HG02970 (cell line): ENCODE results near the gene BIRC5.

Source experiments
- ATAC-seq: cut with Tn5 transposase; IDR thresholded peaks from one replicate; pipeline ENCODE4 v1.9.1; 2021; ENCODE audit warnings: mild to moderate bottlenecking, moderate library complexity, moderate number of reproducible peaks; ENCODE audit not compliant: unreplicated experiment, low FRiP score

Gene BIRC5

DNA sequence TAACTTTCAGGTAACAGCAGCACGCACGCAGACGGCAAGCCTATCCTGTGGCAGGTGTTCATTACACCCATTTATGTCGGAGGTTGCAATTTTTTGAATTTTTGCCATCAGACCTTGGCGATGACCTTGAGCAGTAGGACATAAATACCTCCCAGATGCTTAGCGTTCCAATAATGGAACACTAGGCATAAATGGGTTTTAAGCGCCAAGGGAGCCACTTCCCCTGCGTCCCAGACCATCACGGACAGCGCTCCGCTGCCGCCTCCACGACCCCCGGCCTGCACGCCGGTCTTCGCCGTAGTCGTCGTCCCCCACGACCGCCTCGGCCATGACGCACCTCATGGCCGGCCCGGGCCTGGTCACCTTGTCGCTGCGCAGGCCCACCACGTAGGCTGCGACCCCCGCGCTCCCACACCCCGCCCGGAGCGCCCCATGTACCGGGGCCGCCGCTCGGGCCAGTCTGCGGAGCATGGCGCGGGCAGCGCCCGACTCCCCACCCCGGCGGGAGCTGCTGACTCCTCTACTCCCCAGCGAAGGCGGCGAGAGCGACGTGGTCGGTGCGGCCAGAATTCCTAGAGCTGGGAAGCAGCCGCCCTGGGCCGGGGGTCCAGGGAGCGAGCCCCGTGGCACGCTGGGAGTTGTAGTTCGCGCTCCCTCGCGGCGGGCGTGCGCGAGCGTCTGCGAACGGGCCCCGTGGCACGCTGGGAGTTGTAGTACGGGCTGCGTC is 40.1 kb downstream of the BIRC5 start:
- peak; percentile 41 for ATAC-seq

DNA sequence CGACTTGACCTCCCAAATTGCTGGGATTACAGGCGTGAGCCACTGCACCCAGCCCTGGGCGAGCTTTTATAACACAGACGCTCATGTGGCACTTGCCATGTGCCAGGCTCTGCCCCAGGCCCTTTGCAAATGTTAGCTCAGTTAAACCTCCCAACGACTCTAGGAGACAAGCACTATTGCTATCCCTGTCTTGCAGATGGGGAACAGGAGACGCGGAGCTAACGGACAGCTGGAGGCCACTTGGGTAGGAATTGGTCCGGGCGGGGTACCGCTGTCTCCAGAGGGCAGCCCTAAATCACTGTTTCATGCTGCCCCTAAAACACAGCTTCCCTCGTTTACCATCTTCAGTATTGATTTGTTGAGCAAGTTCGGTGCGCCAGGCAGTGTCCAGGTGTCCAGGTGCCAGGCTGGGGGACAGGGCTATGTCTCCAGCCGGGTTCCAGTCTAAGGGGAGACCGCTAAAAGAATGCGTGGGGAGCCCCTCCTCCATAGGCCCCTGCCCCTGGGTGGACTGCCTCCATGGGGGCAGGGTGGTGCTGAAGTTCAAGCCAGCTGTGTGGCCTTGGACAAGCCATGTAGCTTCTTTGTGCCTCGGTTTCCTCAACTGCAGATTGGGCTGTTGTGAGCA is 41.1 kb downstream of the BIRC5 start:
- no peak for ATAC-seq

DNA sequence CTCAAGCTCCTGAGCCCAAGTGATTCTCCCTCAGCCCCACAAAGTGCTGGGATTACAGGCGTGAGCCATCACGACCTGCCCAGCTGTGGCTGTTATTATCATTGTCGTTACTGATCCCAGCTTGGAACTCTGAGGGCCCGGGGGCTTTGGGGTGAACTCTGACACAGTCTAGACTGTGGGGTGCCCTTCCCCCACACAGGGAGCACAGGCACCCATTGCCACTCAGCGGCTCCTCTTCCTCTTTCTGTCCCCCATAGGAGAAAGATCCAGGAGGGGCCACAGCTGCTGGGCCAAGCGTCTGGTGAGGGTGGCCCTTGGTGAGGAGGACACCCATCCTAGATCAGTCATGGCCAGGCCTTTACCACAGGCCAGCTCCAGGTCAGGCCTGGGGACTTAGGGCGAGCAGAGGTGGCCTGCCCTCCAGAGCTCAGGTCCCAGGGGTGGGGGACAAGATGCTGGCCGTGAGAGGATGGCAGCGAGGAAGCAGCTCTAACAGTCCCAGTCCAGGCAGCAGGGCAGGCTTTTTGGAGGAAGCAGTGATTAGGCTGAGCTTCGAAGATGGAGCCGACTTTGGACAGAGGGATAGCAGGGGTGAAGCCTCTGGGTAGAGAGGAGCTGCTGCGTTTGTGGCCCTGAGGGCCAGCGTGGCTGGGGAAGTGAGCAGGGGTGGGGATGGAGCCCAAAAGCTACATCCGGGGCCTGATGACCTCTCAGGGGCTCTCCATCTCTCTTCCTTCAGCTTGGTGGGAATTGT is 42.1 kb downstream of the BIRC5 start:
- no peak for ATAC-seq

DNA sequence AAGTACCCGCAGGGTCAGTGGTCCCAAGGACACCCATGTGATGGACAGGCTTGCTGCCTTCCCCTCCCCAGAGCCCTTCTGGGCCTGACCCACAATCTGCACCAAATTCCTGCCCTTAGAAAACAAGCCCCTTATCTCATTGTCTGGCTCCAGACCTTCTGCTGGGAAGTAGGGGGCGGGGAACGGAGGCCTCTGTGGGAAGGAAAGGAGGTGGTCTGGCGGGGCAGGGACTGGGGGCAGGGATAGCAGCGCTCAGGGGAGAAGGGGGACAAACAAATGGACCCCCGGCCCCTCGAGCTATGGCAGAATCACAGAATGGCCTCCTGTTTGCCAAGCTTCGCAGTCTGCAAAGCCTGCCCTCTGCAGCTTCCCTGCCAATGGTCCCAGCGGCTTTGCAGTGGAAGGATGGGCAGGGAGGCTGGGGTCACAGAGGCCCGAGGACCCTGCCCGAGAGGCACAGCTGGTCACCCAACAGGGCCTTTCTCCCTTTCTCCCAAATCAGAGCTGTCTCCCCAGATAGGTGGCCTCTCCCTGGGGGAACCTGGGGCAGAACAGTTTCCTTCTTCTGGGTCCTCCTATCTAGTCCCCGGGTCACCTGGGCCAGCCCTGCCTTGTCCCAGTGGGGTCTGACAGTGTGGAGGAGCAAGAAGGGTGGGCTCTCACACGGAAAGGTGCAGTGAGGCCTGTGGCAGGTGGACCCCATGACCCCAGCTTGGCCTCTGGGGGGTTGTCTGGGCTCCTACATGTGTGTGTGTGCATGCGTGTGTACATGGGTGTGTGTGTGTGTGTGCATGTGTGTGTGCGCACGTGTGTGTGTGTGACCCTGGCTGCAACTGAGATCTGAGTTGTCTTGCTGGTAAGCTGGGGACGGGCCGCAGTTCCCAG is 42.9 kb downstream of the BIRC5 start:
- ATAC-seq: no peak

DNA sequence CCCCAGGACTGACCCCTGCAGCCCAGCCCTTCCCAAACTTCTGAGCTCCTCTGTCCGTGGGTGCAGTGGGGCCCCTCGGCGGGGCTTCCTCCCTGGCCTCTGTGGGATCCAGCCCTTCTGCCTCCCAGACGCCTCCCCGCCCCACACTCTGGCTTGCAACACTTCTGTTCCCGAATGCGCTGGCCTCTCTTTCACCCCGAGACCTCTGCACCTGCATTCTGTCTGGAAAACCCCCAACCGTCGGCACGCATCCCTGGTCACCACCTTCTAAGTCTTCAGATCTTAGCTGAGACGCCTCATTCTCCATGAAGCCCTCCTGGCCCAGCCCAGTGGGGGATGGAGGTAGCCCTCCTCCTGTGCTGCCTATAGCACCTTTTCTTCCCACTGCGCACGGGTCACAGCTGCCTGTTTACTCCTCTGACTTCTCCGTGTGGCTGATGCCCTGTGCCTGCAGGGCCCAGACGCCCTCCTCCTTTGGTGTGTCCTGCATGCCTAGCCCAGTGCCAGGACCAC is 43.8 kb downstream of the BIRC5 start:
- no peak for ATAC-seq

DNA sequence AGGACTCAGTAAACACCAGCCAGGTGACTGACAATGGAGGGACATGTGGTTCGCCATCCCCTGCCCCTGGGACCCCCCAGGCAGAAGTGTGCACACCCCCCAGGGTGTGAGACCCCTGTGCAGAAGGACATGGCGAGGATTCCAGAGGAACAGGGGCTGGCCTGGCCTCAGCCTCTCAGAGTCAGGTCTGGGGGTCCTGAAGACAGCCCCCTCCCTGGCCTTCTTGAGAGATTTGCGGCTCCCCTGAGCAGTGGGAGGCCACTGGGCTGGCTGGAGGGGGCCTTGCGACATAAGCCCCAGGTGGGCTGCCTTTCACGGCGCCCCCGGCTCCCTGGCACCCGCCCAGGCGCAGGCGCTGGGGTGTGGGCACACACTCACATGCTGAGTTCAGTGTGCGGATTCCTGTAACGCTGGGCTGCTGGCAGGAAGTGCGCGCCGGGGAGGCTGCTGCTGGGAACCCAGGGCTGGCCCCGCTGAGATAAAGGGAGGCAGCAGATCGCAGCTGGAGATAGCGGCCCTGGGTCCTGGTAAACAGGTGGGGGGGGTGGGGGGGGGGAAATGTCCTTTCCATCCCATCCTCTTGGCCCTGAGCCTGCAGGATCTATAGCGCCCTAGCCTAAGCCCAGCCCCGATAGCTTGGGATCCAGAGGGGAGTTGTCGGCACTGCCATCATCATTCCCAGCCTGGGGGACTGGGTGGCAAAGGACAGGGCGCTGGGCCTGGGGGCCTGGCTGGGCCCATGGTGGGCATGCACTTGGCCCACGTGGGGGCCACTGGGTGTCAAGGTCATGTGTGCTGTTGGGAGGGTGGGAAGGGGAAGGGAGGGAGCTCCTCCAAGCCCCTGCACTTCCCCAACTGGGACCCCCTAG is 44.5 kb downstream of the BIRC5 start:
- ATAC-seq: no peak

DNA sequence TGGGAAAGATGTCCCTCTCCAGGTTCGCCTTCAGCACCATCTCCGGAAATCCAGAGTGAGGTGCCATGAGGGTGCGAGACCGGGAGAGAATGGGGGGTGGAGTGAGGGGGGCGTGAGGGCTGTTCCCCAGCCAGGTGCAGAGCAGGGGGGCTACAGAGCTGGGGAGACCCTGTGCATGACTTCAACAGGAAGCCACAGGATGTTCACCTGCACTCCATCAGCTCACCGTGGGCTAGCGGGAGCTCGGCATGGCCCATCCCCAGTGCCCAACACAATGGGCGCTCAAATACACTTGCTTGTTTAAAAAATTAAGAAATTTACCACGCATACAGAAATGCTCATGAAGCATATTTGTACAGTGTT is 45.1 kb downstream of the BIRC5 start:
- no peak for ATAC-seq

DNA sequence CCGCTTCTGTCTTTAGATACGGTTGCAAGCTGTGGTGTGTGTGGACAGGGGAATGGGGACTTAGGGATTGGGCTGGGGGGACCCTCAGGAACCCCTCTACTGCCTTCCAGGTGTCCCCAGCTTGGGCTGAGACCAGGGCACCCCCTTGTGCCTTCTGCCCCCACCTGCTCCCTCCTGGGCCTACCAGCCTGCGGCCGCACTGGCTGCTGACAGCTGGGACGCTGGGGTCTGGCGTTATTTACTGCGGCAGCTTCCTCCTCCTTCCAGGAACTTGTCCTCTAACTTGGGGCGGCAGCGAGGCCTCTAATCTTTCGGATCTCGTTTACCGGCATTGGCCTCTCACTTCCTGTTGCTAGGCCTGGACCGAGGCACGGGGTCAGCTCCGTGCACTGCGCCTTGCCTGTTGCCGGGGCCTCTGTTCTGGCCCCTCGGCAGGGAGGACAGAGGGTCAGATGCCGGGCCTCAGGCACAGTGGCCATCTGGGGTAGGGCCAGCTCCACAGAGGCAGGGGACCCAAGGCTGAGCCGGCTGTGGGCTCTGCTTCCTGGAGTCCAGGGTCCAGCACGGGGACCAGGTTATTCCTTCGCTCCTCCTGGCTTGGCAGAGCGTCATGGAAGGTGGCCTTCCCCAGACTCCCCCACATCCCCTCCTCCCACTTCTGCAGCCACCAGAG is 49.1 kb downstream of the BIRC5 start:
- no peak for ATAC-seq

DNA sequence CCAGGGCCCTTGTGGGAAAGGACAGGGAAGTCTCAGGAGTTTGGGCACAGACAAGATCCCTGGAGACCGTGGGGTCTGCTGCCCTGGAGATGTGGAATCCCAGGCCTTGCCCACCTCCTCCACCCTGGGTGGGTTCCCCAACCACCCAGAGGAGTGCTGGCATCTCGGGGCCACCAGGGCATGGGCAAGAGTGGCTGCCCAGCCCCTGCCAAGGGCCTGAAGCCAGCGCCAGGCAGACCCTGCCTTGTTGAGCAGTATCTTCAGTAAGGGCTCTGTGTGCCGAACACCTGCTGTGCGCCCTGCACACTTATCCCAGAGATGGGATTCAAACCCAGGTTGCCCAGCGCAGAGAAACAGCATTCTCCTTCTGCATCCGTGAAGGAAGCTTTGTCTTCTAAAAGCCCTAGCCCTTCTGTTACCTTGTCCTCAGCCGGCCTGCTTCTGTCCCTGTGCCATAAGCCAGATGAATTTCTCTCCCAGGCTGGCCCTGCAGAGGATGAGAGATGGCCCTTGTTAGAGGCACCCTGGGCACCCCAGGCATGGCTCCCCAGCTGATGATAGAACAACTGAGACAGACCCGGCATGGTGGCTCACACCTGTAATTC is 49.8 kb downstream of the BIRC5 start:
- no peak for ATAC-seq

DNA sequence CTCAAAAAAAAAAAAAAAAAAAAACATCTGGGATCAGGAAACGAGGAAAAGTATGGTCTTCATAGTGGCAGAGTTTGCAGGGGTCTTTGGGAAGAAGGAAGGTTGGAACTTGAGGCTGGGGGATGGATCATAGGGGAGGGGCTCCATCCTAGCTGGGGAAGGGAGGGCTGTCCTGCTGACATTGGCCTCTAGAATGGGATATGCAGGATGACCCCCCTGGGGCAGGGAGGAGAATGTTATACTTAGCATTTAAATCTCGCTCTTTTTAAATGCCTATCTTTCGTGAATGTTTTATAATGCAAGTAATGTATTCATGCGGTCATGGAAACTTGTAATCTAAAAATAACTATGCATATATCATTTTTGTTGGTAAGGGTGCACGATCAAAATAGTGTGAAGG is 50.5 kb downstream of the BIRC5 start:
- ATAC-seq: no peak

DNA sequence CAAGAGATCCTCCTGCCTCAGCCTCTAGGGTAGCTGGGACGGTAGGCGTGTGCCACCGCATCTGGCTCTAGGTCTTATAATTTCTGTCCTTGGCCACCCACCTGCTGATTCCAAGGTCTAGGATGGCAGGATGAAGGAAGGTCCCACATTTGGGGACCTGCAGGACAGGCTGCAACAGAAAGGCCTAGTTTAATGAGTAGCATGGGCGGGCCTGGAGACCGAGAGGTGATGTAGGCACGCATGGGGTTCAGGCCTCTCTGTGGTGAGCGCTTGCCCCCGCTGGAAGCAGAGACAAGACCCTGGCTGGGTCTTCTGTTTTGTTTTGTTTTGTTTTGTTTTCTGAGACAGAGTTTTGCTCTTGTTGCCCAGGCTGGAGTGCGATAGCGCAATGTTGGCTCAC is 51.1 kb downstream of the BIRC5 start:
- ATAC-seq: no peak

DNA sequence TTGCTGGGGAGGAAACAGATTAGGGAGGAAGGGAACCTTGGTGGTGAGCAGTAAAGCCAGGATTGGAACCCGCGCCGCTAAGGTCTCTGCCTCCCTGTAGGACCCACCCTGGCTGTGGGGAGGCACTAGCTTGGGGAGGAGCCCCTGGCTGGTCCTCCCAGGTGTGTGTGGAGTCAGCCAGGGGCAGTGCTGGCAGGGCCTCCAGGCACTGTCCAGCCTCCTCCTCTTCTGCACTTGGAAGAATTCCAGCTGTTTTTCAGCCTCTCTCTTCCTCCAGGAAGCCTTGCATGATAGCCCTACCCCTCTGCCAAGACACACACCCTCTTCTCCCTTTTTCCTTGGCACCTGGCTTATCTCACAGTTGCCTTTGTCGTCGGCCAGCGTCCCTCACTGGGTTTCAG is 52.2 kb downstream of the BIRC5 start:
- no peak for ATAC-seq

DNA sequence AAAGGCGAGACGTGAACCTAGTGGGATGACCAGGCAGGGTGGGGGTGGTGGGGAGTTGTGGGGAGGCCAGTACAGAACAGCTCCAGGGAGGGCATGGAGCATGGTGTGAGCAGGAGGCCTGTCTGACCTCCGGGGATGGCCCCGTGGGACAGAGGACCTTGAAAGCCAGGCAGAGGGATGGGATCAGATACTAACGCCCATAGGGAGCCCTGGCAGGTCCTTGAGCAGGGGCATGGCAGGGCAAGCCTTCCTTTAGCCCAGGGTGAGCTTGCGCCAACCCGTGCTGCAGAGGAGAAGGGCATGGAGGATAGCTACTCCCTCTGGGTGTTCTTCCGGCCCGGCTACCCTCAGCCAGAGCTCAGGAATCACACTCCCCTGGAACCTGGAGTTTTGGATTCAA is 52.7 kb downstream of the BIRC5 start:
- no peak for ATAC-seq

DNA sequence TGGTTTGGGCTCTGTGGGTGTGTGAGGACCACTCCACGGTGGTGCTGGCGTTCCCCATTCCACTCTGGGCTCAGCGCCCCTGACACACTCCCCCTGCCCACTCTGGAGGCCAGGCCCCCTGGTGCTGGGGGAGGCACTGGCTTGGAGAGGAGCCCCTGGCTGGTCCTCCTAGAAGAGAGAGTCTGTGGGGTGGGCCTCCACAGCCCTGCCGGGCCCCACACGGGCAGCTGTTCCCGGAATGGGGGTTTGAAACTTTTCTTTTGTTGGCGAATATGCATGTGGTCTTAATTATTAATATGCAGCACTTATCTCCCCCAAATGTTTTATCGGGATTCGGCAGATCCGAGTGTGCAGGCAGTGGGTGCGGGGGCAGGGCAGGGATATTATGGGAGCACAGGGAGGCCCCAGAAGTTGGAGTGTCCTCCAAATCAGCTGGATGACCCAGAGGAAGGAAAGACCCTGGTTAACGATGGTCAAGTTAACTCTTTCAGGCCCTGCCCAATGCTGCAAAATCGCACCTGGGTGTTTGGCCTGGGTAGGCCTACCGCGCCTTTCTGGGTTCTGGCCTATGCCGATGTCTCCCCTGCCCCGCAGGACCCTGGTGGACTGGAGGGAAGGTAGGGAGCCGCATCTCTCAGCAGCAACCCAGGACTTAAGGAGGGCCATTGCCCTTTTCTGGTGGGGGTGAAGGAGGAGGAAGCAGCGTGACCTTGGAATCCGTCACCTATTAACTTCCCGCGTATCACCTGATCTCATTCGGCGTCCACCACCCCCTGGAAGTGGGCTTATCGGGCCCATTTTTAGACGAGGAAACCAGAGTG is 53.4 kb downstream of the BIRC5 start:
- ATAC-seq: no peak

DNA sequence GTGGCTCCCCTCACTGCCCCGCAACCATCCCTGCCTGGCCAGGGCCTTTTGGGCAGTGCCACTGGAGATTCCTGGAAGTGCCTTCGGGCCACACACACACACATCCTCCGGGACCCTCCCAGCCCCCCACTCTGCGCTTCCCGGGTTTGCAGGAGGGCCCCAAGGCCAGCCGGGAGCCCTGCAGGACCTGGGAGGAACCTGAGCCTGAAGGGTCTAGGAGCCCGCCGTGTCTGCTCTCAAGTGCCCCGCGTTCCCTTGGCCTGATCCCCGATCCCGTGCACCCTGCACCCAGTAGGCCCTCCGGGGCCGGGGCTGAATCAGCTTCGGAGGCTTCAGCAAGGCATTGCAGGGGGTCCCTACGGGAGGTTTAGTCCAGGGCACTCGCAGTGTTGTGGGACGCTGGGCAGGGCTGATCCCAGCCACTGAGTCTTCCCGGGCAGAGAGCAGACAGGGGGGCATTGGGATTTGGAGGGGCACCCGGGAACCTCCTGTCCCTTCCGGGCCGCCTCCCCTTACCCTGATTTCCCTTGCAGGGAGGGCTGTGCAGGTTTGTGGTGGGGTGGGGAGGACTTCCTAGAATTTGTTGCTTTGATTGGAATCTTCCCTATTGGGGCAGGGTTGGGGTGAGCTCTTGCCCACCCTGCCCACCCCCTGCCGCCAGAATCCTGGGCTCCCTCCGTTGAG is 54.3 kb downstream of the BIRC5 start:
- ATAC-seq: no peak

DNA sequence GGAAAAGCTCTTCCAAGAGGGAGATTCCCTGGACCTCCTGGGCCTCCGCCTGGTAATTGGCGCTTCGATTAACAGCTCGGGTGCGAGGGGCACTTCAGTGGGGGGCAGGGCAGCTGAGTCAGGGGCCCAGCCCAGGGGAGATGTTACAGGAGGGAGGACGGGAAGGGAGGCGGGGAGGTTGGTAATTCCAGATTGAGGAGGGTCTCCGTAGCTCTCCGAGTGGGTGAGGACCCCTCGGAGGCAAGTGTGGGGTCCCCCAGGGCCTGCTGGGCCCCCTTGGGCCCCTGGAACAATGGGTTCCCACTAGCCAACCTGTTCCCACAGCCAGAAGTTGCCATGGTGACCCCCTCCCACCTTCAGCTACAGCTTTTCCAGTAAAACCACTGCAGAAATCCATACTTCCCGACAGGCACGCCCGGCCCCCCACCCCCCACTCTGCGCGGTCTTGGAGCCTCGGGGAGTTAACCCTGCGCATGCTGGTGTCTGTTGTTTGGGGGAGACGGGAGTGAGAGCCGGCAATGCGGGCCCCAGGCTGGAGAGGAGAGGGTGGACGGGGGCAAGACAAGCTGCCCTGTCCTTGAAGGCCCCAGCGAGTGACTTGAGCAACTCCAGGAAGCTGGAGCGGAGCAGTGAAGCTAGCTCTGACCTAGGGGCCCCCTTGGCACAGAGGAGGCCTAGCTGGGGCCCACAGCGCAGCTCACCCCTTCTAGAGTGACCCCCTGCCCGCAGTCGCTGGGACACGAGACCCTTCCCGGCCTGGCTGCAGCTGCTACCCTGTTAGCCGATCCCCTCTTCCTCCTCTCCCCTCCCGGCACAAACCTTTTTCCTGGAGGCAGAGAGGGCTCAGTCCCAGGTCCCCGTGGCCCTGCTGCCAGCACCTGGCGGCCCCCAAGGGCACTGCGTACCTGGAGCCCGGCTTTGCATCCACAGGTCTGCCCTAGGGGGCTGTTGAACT is 55.2 kb downstream of the BIRC5 start:
- no peak for ATAC-seq
